Jurkat, Clone E6-1 (cell line): Measurements from ENCODE around the gene MAPK8IP2.
"Not testable (repeated sequence)": the region's sequence is repeated elsewhere in the genome, so short reads cannot be mapped to it uniquely, and the experiment has no call there.

Source experiments
- DNase-seq: peaks from one replicate; pipeline ENCODE4 v3.0.0-alpha.2; 2011; ENCODE audit warnings: low read depth, low spot score
- H3K4me3 ChIP-seq: 2 replicates; pipeline ENCODE4 v1.5.1; 2011; ENCODE audit warnings: mild to moderate bottlenecking, low read length, control low read depth, moderate library complexity

The MAPK8IP2 gene

DNA sequence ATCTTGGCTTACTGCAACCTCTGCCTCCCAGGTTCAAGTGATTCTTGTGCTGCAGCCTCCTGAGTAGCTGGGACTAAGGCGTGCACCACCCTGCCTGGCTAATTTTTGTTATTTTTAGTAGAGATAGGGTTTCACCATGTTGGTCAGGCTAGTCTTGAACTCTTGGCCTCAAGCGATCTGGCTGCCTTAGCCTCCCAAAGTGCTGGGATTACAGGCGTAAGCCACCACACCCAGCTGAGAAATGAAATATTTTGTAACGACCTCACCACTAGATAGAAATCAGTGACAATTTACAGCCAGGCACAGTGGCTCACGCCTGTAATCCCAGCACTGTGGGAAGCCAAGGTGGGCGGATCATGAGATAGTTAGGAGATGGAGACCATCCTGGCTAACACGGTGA lies 59.1 kb downstream of the MAPK8IP2 start:
- not testable (repeated sequence) for H3K4me3 ChIP-seq, DNase-seq

DNA sequence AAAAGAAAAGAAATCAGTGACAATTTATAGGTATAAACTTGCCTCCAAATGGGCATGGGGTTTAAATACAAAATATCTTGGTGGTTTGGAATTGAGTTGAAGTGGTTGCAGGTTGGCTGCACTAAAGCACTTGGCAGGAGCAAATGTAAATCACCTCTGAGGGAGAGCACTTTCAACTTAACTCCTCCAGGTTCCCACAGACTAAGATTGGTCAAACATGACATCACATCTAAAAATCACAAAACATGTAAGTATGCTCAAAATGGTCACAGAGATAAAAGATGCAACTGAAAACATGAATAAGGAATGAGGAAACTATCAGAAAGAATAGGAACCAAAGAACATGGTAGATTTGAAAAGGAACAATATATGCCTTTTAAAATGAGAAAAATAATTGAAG lies 59.7 kb downstream of the MAPK8IP2 start:
- H3K4me3 ChIP-seq = no peak overlapping the region
- DNase-seq = no peak
